GM19043 (cell line): ENCODE results near the gene USP6NL.
A peak's percentile ranks its signal among the peaks of the same experiment; 100 is the strongest.
"Not testable (repeated sequence)": the region's sequence is repeated elsewhere in the genome, so short reads cannot be mapped to it uniquely, and the experiment has no call there.

Source experiments
- ATAC-seq: cut with Tn5 transposase; IDR thresholded peaks from one replicate; pipeline ENCODE4 v1.9.1; 2021; ENCODE audit warnings: low read depth; ENCODE audit not compliant: unreplicated experiment

The USP6NL gene

GRCh38 chr10:11525503-11525902 lies 85.9 kb downstream of the USP6NL start:
- no peak for ATAC-seq

DNA sequence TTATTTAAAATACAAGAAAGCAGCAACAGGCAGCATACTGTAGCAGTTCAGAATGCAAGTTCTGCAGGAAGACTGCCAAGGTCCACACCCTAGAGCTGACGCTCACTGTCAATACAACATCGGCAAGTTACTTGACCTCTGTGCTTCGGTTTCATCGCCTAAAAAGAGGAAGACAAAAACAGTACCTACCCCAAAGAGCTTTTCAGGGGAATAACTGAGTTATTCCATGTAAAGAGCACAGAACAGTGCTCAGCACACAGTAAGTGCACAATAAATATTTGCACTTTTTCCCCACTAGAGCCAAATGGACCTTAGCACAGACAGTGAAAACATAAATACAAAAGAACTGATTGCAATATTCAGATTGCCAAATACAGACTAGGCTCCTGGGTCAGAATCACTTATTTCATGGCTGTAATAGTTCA lies 88.6 kb downstream of the USP6NL start:
- no peak for ATAC-seq

DNA sequence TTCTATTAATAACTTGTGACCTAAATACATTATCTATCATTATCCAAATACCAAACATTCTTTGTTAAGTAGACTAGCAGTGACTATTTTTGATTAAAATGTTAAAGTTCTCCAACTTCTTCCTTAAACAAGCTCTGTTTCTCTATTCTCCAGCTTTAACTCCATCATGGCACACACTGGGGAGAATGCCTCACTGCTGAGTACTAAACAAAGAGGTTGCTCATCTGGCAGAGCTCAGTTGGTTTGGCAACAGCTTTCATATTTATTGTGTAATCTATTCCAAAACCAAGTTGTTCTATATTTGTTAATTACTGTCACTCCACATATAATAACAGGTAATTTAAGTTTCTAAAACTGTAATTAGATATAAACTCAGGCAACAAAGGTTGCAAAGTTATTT lies 89.6 kb downstream of the USP6NL start:
- no peak for ATAC-seq

DNA sequence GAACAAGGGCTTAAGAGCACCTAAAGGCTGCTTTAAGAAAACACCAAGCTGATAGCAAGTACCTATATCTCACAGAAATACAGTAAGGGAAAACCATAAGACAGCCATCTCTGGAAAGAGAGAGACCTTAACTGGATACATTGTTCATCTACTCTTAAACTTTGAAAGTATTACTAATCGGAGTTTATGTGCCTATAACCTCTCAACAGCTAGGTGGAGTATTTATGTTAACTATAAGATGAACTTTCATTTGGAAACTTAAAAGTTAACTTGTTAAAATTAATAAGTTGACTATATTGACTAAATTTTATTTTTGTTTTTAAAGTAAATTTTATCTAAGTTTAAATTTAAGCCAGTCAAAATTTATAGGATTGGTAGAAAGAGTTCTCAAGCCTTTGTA lies 90.6 kb downstream of the USP6NL start:
- ATAC-seq, result no peak

- ATAC-seq, result peak; percentile 36
These were observed 94.3 kb downstream of the USP6NL start for GRCh38 chr10:11517150-11517549.

GRCh38 chr10:11516431-11516746 lies 95.1 kb downstream of the USP6NL start:
- peak; percentile 63 for ATAC-seq

- ATAC-seq, result peak; percentile 21
These were observed 95.6 kb downstream of the USP6NL start for GRCh38 chr10:11515596-11516430.

DNA sequence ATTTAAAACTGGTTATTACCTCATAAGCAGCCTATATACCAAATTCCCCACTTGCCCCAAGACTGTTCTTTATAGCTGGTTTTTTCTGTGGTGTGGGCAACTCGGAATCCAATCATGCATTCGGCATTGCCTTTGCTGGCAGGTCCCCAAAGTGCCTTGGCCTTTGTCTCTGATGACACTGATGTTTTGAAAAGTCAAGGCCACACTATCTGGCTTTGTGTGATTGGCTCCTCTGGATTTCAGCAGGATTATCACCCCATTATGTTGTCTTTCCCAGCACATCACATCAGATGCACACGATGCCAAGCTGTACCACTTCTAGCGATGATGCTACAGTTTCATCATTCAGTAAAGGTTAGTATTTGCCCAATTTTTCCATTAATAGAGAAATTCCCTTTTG lies 97.7 kb downstream of the USP6NL start:
- no peak for ATAC-seq

DNA sequence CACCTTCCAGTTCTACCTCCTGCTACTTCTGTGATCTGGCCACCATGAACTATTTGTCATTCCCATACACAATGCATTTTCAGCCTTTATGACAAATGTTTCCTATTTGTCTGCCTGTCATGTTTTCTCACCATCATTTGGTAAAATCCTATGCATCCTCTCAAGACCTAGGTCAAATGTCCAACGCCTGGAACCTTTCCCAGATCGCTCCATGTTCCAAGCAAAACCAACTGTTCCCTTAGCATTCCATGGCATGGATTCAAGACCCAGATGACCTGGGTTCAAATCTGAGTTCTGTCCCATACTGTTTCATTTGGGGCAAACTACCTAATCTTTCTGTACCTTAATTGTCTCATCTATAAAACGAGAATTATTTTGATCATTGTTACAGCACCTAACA lies 98.9 kb downstream of the USP6NL start:
- no peak for ATAC-seq

GRCh38 chr10:11511321-11511720 lies 100.1 kb downstream of the USP6NL start:
- no peak for ATAC-seq

- no peak for ATAC-seq
These were observed 100.7 kb downstream of the USP6NL start for GRCh38 chr10:11510736-11511135.

DNA sequence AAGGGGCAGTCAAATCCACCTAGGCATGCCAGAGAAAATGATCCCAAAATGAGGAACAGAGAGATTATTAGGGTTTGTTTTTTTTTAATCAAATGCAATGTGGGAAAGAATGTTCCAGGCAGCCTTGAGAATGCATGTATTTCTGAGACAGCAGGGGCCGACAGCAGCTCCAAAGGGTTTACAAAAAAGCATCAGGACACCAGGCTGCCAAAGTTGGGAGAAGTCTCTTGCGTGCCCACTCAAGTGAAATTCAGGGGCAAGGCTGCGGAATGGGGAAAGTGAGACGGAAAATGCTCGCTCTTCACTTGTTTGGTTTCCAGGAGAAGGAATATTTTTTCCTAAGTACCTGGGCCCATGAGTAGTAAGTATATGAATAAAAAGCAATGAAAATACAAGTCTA lies 101.2 kb downstream of the USP6NL start:
- no peak for ATAC-seq

- no peak for ATAC-seq
These were observed 102.4 kb downstream of the USP6NL start for GRCh38 chr10:11509036-11509435.

GRCh38 chr10:11506247-11506789 lies 105.1 kb downstream of the USP6NL start:
- ATAC-seq, result no peak

GRCh38 chr10:11505639-11506038 lies 105.8 kb downstream of the USP6NL start:
- ATAC-seq, result no peak

- no peak for ATAC-seq
These were observed 106.7 kb downstream of the USP6NL start for GRCh38 chr10:11504566-11505285.

DNA sequence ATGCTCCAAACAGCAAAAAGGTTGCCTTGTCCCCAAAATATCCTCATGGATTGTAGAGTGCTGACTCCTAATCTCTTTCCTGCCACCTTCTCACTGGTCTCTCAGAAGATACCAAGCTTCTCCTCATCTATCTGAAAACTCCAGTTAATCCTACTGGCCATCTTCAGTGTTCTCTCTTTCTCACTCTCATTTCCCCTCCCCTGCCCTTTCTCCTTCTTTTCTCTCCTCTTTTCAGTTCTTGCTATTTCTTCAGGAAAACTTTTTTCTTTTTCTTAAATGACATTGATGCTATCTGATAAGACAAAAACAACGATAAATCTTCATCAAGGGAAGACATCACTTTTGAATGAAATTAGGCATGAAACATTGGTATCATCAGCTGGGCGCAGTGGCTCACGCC lies 109.8 kb downstream of the USP6NL start:
- no peak for ATAC-seq

DNA sequence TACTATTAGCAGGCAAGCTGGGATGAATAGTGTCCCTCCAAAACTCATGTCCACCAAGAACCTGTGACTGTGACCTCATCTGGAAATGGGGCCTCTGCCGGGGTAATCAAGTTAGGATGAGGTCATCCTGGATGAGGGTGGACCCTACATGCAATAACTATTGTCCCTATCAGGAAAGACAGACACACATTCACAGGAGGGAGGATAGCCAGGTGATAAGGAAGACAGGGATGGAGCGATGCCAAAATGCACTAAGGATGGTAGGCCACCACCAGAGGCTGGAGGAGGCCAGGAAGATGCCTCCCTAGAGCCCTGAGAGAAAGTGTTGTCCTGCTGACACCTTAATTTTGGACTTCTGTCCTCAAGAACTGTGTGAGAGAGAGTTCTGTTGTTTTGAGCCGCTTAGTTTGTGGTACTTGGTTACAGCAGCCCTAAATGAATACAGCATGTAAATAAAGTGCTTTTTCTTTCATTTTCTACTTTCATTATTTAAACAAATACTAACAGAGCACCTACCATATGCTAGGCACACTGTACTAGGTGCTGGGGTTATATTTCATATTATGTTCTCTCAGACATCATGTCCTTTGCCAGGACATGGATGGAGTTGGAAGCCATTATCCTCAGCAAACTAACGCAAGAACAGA lies 111.9 kb downstream of the USP6NL start:
- ATAC-seq, result no peak

DNA sequence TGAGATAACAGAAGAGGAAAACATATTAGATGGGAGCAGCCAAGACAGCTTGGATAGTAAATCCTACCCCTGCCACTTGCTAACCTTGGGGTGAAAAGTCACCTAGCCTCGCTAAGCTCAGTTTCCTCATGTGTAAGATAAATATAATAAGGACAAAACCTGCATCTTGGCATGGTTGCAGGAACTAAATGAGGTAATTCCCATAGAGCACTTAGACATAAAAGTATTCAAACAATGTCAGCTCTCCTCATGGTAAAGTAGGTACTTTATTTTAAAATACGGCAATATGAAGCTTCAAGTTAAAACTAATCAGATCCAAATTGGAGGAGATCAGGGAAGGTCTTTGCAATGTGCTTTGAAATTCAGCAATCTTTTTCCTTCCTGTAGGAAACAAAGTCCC lies 113.1 kb downstream of the USP6NL start:
- ATAC-seq, result no peak

DNA sequence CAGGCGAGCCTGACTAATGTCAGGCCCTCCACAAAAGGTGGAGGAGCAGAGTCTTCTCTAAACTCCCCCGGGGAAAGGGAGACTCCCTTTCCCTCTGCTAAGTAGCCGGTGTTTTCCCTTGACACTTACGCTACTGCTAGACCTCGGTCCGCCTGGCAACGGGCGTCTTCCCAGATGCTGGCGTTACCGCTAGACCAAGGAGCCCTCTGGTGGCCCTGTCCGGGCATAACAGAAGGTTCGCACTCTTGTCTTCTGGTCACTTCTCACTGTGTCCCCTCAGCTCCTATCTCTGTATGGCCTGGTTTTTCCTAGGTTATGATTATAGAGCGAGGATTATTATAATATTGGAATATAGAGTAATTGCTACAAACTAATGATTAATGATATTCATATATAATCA lies 116.5 kb downstream of the USP6NL start:
- not testable (repeated sequence) for ATAC-seq

DNA sequence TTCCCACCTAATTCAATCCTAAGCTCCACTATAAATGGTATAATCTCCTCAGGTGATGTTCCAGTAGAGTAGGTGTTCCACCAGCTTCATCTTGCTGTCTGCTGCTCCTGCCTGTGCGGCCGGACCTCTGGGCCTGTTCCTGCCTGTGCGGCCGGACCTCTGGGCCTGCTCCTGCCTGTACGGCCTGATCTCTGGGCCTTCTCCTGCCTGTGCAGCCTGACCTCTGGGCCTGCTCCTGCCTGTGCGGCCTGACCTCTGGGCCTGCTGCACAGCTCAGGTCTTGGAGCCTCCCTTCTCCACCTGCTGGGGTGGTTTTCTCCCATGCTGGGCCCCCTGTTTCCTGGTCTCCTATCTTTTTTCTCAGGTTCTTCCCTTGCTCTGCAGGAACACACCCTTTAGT lies 117.8 kb downstream of the USP6NL start:
- no peak for ATAC-seq
